ENCODE results near the gene COX19. TPM values are rescaled to one million over a fixed set of nuclear protein-coding genes. Genes with fewer than 3 reads are reported as not detected.

COX19 gene
- total and polyA plus RNA-seq, 2 of the 13 experiments (the other 11 are each of a cell fraction or from before 2014, with no cell fraction given), result 11.5 to 21.7 TPM

DNA sequence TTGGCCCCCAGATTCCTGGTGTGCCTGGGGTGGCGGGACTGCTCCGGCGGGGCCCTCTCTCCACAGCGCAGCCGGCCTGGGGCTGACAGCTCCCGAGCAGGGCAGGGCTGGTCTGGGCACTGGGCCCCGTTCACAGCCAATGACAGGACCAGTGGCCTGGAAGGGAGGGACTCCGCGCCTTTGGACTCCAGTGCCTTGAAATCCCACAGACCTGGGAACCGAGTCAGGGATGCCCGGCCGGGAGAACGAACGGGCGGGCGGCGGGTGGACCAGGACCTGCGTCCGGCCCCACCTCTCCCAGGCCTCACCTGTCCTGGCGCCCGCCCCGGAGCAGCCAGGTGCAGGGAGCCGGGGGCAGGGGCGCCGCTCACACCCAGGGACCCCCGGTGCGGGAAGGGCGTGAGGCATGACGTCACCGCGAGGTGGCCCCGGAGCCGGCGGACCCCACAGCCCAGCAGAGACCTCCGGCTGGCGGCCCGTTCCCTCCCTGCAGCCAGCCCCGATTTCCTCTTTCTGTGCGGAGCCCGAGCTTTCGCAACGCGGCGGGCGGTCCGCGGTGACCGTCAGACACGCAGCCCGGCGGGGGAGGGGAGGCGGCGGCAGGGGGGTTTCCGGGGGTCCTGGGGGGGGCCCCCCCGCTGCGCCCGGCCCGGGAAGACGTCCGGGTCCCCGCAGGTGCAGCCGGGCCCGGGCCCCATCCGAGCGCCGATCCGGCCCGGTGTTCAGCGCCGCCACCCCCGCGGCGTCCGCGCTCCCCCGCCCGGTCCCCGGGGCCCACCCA, 21.6 kb downstream of the COX19 start (continued):
- TF ChIP-seq, protein P1, sequence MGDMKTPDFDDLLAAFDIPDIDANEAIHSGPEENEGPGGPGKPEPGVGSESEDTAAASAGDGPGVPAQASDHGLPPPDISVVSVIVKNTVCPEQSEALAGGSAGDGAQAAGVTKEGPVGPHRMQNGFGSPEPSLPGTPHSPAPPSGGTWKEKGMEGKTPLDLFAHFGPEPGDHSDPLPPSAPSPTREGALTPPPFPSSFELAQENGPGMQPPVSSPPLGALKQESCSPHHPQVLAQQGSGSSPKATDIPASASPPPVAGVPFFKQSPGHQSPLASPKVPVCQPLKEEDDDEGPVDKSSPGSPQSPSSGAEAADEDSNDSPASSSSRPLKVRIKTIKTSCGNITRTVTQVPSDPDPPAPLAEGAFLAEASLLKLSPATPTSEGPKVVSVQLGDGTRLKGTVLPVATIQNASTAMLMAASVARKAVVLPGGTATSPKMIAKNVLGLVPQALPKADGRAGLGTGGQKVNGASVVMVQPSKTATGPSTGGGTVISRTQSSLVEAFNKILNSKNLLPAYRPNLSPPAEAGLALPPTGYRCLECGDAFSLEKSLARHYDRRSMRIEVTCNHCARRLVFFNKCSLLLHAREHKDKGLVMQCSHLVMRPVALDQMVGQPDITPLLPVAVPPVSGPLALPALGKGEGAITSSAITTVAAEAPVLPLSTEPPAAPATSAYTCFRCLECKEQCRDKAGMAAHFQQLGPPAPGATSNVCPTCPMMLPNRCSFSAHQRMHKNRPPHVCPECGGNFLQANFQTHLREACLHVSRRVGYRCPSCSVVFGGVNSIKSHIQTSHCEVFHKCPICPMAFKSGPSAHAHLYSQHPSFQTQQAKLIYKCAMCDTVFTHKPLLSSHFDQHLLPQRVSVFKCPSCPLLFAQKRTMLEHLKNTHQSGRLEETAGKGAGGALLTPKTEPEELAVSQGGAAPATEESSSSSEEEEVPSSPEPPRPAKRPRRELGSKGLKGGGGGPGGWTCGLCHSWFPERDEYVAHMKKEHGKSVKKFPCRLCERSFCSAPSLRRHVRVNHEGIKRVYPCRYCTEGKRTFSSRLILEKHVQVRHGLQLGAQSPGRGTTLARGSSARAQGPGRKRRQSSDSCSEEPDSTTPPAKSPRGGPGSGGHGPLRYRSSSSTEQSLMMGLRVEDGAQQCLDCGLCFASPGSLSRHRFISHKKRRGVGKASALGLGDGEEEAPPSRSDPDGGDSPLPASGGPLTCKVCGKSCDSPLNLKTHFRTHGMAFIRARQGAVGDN (CRISPR knock-in tag; IDR thresholded peaks at IDR 0.05), result peak; percentile 68
- TF ChIP-seq ZFYVE20 (CRISPR knock-in tag; IDR thresholded peaks at IDR 0.05; ENCODE audit: borderline replicate concordance, low read depth) (no peak), POLR2A (IDR thresholded peaks at IDR 0.05; ENCODE audit: insufficient read depth in 1 of 2, low read depth in 2 of 2, low read length in 2 of 2) (no peak), IKZF4 (CRISPR knock-in tag; IDR thresholded peaks at IDR 0.05; ENCODE audit: borderline replicate concordance, low read depth, not compliant biosample characterization) (peak; percentile 69), ARNT (IDR thresholded peaks at IDR 0.05) (no peak), NFIB (CRISPR knock-in tag; IDR thresholded peaks at IDR 0.05; ENCODE audit: borderline replicate concordance) (no peak), MED8 (CRISPR knock-in tag; IDR thresholded peaks at IDR 0.05; ENCODE audit: insufficient replicate concordance) (no peak), ZNF629 (CRISPR knock-in tag; conservative IDR thresholded peaks at IDR 0.05) (no peak)
- TF ChIP-seq, protein P2, sequence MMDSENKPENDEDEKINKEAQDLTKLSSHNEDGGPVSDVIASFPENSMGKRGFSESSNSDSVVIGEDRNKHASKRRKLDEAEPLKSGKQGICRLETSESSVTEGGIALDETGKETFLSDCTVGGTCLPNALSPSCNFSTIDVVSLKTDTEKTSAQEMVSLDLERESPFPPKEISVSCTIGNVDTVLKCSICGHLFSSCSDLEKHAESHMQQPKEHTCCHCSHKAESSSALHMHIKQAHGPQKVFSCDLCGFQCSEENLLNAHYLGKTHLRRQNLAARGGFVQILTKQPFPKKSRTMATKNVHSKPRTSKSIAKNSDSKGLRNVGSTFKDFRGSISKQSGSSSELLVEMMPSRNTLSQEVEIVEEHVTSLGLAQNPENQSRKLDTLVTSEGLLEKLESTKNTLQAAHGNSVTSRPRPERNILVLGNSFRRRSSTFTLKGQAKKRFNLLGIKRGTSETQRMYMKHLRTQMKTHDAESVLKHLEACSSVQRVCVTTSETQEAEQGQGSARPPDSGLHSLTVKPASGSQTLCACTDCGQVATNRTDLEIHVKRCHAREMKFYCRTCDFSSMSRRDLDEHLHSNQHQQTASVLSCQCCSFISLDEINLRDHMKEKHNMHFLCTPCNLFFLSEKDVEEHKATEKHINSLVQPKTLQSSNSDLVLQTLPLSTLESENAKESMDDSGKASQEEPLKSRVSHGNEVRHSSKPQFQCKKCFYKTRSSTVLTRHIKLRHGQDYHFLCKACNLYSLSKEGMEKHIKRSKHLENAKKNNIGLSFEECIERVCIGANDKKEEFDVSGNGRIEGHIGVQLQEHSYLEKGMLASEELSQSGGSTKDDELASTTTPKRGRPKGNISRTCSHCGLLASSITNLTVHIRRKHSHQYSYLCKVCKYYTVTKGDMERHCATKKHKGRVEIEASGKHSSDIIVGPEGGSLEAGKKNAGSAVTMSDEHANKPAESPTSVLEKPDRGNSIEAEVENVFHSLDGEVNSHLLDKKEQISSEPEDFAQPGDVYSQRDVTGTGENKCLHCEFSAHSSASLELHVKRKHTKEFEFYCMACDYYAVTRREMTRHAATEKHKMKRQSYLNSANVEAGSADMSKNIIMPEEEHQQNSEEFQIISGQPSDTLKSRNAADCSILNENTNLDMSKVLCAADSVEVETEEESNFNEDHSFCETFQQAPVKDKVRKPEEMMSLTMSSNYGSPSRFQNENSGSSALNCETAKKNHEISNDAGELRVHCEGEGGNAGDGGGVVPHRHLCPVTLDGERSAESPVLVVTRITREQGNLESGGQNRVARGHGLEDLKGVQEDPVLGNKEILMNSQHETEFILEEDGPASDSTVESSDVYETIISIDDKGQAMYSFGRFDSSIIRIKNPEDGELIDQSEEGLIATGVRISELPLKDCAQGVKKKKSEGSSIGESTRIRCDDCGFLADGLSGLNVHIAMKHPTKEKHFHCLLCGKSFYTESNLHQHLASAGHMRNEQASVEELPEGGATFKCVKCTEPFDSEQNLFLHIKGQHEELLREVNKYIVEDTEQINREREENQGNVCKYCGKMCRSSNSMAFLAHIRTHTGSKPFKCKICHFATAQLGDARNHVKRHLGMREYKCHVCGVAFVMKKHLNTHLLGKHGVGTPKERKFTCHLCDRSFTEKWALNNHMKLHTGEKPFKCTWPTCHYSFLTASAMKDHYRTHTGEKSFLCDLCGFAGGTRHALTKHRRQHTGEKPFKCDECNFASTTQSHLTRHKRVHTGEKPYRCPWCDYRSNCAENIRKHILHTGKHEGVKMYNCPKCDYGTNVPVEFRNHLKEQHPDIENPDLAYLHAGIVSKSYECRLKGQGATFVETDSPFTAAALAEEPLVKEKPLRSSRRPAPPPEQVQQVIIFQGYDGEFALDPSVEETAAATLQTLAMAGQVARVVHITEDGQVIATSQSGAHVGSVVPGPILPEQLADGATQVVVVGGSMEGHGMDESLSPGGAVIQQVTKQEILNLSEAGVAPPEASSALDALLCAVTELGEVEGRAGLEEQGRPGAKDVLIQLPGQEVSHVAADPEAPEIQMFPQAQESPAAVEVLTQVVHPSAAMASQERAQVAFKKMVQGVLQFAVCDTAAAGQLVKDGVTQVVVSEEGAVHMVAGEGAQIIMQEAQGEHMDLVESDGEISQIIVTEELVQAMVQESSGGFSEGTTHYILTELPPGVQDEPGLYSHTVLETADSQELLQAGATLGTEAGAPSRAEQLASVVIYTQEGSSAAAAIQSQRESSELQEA (CRISPR knock-in tag; IDR thresholded peaks at IDR 0.05; ENCODE audit: not compliant biosample characterization), result no peak
- TF ChIP-seq, protein P3, sequence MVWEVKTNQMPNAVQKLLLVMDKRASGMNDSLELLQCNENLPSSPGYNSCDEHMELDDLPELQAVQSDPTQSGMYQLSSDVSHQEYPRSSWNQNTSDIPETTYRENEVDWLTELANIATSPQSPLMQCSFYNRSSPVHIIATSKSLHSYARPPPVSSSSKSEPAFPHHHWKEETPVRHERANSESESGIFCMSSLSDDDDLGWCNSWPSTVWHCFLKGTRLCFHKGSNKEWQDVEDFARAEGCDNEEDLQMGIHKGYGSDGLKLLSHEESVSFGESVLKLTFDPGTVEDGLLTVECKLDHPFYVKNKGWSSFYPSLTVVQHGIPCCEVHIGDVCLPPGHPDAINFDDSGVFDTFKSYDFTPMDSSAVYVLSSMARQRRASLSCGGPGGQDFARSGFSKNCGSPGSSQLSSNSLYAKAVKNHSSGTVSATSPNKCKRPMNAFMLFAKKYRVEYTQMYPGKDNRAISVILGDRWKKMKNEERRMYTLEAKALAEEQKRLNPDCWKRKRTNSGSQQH (CRISPR knock-in tag; IDR thresholded peaks at IDR 0.05; ENCODE audit: low read depth), result no peak
- TF ChIP-seq, protein P4, sequence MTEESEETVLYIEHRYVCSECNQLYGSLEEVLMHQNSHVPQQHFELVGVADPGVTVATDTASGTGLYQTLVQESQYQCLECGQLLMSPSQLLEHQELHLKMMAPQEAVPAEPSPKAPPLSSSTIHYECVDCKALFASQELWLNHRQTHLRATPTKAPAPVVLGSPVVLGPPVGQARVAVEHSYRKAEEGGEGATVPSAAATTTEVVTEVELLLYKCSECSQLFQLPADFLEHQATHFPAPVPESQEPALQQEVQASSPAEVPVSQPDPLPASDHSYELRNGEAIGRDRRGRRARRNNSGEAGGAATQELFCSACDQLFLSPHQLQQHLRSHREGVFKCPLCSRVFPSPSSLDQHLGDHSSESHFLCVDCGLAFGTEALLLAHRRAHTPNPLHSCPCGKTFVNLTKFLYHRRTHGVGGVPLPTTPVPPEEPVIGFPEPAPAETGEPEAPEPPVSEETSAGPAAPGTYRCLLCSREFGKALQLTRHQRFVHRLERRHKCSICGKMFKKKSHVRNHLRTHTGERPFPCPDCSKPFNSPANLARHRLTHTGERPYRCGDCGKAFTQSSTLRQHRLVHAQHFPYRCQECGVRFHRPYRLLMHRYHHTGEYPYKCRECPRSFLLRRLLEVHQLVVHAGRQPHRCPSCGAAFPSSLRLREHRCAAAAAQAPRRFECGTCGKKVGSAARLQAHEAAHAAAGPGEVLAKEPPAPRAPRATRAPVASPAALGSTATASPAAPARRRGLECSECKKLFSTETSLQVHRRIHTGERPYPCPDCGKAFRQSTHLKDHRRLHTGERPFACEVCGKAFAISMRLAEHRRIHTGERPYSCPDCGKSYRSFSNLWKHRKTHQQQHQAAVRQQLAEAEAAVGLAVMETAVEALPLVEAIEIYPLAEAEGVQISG (CRISPR knock-in tag; IDR thresholded peaks at IDR 0.05), result peak; percentile 29; the same call in 1 of the 2 replicates
